HepG2 (cell line): Measurements from ENCODE around the gene DLG2. TPM values are rescaled to one million over a fixed set of nuclear protein-coding genes. Genes with fewer than 3 reads are reported as not detected.
A peak's percentile ranks its signal among the peaks of the same experiment; 100 is the strongest.

Experiments used
- DPF2 ChIP-seq: sonication (generic); formaldehyde crosslinking; IDR thresholded peaks from 2 replicates; pipeline ENCODE4 v1.4.0; 2020; ENCODE audit warnings: mild to moderate bottlenecking, low read depth, missing genetic modification reagents, borderline replicate concordance
- ETV6 ChIP-seq: sonication (generic); formaldehyde crosslinking; conservative IDR thresholded peaks from 2 replicates; pipeline ENCODE4 v1.4.0; 2020; ENCODE audit warnings: missing genetic modification reagents
- ZC3H13 ChIP-seq: sonication (generic); formaldehyde crosslinking; IDR thresholded peaks from 2 replicates; pipeline ENCODE4 v1.8.1; 2023; ENCODE audit warnings: mild to moderate bottlenecking, missing genetic modification reagents, moderate library complexity
- ZKSCAN5 ChIP-seq: sonication (generic); formaldehyde crosslinking; IDR thresholded peaks from 2 replicates; pipeline ENCODE4 v1.5.1; 2020; ENCODE audit warnings: mild to moderate bottlenecking, missing genetic modification reagents
- ZNF432 ChIP-seq: sonication (generic); formaldehyde crosslinking; IDR thresholded peaks from 2 replicates; pipeline ENCODE4 v1.5.0; 2020; ENCODE audit warnings: missing genetic modification reagents, mild to moderate bottlenecking, borderline replicate concordance
- ZNF878 ChIP-seq: sonication (generic); formaldehyde crosslinking; IDR thresholded peaks from 2 replicates; pipeline ENCODE4 v1.8.1; 2023; ENCODE audit warnings: mild to moderate bottlenecking, missing genetic modification reagents, moderate library complexity
- polyA plus RNA-seq, 8 experiments: library from polyadenylated mRNA; depleted of rRNA in 3 of 8; stranded (reverse) in 7 of 8; unstranded in 1 of 8; fragments of >200 nt; fragmentation: Illumina TruSeq in 4 of 8; extraction: Trizol in 4 of 8; gene quantifications; 2 replicates each; pipeline versions ENCODE4 v1.2.1 to v1.2.3, GENCODE V29; 2011 to 2016; ENCODE audit warnings: low read depth in 4 of 8, missing spikeins in 1 of 8, mixed read lengths in 1 of 8; ENCODE audit not compliant: insufficient read depth in 1 of 8
- total RNA-seq, 5 experiments: library from RNA; depleted of rRNA; stranded (reverse); fragments of >200 nt; fragmentation: Illumina TruSeq; extraction: Trizol; gene quantifications; 2 replicates each; pipeline ENCODE4 v1.2.3, GENCODE V29; 2016; ENCODE audit warnings: low read depth in 1 of 5
- TF ChIP-seq, protein P1 (sequence below): sonication (generic); formaldehyde crosslinking; IDR thresholded peaks from 2 replicates; pipeline ENCODE4 v1.5.1; 2020; ENCODE audit warnings: missing genetic modification reagents, mild to moderate bottlenecking, borderline replicate concordance
- TF ChIP-seq, protein P2 (sequence below): sonication (generic); formaldehyde crosslinking; IDR thresholded peaks from 2 replicates; pipeline ENCODE4 v1.4.0; 2020; ENCODE audit warnings: mild to moderate bottlenecking, missing genetic modification reagents, borderline replicate concordance
- TF ChIP-seq, protein P3 (sequence below): sonication (generic); formaldehyde crosslinking; IDR thresholded peaks from 2 replicates; pipeline ENCODE4 v1.4.0; 2020; ENCODE audit warnings: mild to moderate bottlenecking, missing genetic modification reagents
- TF ChIP-seq, protein P4 (sequence below): sonication (generic); formaldehyde crosslinking; conservative IDR thresholded peaks from 2 replicates; pipeline ENCODE4 v1.4.0; 2020; ENCODE audit warnings: mild to moderate bottlenecking, missing genetic modification reagents, moderate library complexity

Gene DLG2
- total and polyA plus RNA-seq, 2 of the 13 experiments (the other 11 are each of a cell fraction or from before 2014, with no cell fraction given) = 0.46 to 1.0 TPM

DNA sequence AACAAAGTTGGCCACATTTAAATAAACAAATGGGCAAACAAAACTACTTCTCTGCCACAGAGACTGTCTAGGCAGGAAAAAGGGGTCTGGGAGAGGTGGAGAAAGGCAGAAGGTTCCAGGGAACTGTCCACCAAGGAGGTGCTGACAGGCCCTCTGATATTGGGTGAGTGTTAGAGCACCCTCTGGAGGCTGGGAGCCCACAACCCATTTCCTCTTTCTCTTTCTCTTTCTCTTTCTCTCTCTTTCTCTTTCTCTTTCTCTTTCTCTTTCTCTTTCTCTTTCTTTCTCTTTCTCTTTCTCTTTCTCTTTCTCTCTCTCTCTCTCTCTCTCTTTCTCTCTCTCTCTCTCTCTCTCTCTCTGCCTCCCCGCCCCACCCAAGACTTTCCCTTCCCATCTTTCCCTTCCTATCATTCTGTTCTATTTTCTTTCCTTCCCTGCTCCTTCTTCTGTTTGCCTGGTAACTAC is 912.8 kb downstream of the DLG2 start (continued):
- no peak for TF ChIP-seq DPF2 (CRISPR knock-in tag)
- TF ChIP-seq, protein P1, sequence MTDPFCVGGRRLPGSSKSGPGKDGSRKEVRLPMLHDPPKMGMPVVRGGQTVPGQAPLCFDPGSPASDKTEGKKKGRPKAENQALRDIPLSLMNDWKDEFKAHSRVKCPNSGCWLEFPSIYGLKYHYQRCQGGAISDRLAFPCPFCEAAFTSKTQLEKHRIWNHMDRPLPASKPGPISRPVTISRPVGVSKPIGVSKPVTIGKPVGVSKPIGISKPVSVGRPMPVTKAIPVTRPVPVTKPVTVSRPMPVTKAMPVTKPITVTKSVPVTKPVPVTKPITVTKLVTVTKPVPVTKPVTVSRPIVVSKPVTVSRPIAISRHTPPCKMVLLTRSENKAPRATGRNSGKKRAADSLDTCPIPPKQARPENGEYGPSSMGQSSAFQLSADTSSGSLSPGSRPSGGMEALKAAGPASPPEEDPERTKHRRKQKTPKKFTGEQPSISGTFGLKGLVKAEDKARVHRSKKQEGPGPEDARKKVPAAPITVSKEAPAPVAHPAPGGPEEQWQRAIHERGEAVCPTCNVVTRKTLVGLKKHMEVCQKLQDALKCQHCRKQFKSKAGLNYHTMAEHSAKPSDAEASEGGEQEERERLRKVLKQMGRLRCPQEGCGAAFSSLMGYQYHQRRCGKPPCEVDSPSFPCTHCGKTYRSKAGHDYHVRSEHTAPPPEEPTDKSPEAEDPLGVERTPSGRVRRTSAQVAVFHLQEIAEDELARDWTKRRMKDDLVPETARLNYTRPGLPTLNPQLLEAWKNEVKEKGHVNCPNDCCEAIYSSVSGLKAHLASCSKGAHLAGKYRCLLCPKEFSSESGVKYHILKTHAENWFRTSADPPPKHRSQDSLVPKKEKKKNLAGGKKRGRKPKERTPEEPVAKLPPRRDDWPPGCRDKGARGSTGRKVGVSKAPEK = no peak
- TF ChIP-seq, protein P2, sequence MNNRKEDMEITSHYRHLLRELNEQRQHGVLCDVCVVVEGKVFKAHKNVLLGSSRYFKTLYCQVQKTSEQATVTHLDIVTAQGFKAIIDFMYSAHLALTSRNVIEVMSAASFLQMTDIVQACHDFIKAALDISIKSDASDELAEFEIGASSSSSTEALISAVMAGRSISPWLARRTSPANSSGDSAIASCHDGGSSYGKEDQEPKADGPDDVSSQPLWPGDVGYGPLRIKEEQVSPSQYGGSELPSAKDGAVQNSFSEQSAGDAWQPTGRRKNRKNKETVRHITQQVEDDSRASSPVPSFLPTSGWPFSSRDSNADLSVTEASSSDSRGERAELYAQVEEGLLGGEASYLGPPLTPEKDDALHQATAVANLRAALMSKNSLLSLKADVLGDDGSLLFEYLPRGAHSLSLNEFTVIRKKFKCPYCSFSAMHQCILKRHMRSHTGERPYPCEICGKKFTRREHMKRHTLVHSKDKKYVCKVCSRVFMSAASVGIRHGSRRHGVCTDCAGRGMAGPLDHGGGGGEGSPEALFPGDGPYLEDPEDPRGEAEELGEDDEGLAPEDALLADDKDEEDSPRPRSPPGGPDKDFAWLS (CRISPR knock-in tag) = no peak
- no peak for TF ChIP-seq ZNF878
- TF ChIP-seq ZKSCAN5 = no peak
- no peak for TF ChIP-seq ZNF432
- TF ChIP-seq, protein P3, sequence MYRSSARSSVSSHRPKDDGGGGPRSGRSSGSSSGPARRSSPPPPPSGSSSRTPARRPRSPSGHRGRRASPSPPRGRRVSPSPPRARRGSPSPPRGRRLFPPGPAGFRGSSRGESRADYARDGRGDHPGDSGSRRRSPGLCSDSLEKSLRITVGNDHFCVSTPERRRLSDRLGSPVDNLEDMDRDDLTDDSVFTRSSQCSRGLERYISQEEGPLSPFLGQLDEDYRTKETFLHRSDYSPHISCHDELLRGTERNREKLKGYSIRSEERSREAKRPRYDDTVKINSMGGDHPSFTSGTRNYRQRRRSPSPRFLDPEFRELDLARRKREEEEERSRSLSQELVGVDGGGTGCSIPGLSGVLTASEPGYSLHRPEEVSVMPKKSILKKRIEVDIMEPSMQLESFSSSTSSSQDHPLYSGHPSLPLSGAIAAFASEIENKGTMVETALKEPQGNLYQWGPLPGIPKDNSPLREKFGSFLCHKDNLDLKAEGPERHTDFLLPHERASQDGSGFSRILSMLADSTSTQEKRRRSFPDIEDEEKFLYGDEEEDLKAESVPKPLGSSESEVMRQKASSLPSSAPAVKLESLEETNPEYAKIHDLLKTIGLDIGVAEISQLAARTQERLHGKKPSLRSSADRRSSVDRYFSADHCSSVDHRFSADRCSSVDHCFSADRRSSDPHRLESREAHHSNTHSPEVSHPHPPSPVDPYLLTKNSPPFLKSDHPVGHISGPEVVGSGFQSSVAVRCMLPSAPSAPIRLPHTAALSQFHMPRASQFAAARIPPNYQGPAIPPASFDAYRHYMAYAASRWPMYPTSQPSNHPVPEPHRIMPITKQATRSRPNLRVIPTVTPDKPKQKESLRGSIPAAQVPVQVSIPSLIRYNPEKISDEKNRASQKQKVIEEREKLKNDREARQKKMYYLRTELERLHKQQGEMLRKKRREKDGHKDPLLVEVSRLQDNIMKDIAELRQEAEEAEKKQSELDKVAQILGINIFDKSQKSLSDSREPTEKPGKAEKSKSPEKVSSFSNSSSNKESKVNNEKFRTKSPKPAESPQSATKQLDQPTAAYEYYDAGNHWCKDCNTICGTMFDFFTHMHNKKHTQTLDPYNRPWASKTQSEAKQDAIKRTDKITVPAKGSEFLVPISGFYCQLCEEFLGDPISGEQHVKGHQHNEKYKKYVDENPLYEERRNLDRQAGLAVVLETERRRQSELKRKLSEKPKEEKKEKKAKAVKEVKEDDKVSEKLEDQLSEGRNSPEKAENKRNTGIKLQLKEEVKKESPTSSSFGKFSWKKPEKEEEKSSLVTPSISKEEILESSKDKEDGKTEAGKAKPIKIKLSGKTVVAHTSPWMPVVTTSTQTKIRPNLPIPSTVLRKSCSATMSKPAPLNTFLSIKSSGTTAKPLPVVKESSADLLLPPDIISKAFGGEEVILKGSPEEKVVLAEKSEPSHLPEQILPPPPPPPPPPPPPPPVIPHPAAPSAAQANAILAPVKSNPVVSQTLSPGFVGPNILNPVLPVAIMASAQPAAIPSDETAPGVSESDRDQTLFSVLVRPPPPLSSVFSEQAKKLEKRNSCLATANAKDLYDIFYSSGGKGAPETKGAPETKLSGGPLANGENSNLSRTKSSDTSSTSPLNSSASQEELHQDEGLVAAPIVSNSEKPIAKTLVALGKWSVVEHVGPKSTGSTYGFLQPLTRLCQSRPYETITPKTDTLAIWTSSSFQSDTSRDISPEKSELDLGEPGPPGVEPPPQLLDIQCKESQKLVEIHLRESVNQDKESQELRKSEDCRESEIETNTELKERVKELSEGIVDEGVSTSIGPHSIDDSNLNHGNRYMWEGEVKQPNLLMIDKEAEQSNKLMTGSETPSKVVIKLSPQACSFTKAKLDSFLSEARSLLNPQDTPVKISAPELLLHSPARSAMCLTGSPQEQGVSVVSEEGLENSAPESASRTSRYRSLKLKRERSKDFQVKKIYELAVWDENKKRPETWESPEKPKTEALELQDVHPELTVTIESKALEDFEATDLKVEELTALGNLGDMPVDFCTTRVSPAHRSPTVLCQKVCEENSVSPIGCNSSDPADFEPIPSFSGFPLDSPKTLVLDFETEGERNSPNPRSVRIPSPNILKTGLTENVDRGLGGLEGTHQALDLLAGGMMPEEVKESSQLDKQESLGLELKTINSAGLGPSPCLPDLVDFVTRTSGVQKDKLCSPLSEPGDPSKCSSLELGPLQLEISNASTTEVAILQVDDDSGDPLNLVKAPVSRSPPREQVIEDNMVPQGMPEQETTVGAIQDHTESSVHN (CRISPR knock-in tag) = no peak
- no peak for TF ChIP-seq ZC3H13
- TF ChIP-seq, protein P4, sequence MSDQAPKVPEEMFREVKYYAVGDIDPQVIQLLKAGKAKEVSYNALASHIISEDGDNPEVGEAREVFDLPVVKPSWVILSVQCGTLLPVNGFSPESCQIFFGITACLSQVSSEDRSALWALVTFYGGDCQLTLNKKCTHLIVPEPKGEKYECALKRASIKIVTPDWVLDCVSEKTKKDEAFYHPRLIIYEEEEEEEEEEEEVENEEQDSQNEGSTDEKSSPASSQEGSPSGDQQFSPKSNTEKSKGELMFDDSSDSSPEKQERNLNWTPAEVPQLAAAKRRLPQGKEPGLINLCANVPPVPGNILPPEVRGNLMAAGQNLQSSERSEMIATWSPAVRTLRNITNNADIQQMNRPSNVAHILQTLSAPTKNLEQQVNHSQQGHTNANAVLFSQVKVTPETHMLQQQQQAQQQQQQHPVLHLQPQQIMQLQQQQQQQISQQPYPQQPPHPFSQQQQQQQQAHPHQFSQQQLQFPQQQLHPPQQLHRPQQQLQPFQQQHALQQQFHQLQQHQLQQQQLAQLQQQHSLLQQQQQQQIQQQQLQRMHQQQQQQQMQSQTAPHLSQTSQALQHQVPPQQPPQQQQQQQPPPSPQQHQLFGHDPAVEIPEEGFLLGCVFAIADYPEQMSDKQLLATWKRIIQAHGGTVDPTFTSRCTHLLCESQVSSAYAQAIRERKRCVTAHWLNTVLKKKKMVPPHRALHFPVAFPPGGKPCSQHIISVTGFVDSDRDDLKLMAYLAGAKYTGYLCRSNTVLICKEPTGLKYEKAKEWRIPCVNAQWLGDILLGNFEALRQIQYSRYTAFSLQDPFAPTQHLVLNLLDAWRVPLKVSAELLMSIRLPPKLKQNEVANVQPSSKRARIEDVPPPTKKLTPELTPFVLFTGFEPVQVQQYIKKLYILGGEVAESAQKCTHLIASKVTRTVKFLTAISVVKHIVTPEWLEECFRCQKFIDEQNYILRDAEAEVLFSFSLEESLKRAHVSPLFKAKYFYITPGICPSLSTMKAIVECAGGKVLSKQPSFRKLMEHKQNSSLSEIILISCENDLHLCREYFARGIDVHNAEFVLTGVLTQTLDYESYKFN (CRISPR knock-in tag) = no peak
- TF ChIP-seq ETV6 (CRISPR knock-in tag) = peak; percentile 78; the same call in 1 of the 2 replicates
